Endodermal cell (in vitro differentiated cells): ENCODE data around the gene SNX2. TPM values are rescaled to one million over a fixed set of nuclear protein-coding genes. Genes with fewer than 3 reads are reported as not detected.

Experiments used
- DNase-seq: peaks from one replicate; pipeline ENCODE4 v3.0.0-alpha.2; 2017
- H3K27ac ChIP-seq: 2 replicates; pipeline ENCODE4 v1.5.1; 2013; ENCODE audit warnings: mild to moderate bottlenecking, low read depth, low read length, moderate library complexity
- H3K27me3 ChIP-seq: 2 replicates; pipeline ENCODE4 v1.6.1; 2013; ENCODE audit warnings: mild to moderate bottlenecking, low read length, moderate library complexity; ENCODE audit not compliant: insufficient read depth, control insufficient read depth, poor library complexity, severe bottlenecking
- H3K36me3 ChIP-seq: 2 replicates; pipeline ENCODE4 v1.7.0; 2013; ENCODE audit warnings: mild to moderate bottlenecking, low read length, moderate library complexity; ENCODE audit not compliant: control insufficient read depth, insufficient read depth
- H3K4me1 ChIP-seq: one replicate; pipeline ENCODE4 v1.7.0; 2013; ENCODE audit warnings: low read length; ENCODE audit not compliant: control insufficient read depth, insufficient read depth
- H3K4me3 ChIP-seq: 2 replicates; pipeline ENCODE4 v1.5.1; 2013; ENCODE audit warnings: mild to moderate bottlenecking, low read length, moderate library complexity
- H3K9ac ChIP-seq: 2 replicates; pipeline ENCODE4 v1.6.1; 2013; ENCODE audit warnings: mild to moderate bottlenecking, low read length, moderate library complexity; ENCODE audit not compliant: poor library complexity, severe bottlenecking; ENCODE audit errors: extremely low read depth
- H3K9me3 ChIP-seq: 2 replicates; pipeline ENCODE4 v1.6.1; 2013; ENCODE audit warnings: mild to moderate bottlenecking, low read length, moderate library complexity; ENCODE audit not compliant: control insufficient read depth
- H3K27ac Mint-ChIP-seq: 2 replicates; pipeline ENCODE4 v1.8.0; 2020; ENCODE audit warnings: mixed read lengths
- H3K27me3 Mint-ChIP-seq: 2 replicates; pipeline ENCODE4 v1.8.0; 2021; ENCODE audit warnings: mild to moderate bottlenecking, mixed read lengths; ENCODE audit not compliant: insufficient read depth
- H3K36me3 Mint-ChIP-seq: 2 replicates; pipeline ENCODE4 v1.8.0; 2020; ENCODE audit warnings: low read depth, mixed read lengths
- H3K4me1 Mint-ChIP-seq: 2 replicates; pipeline ENCODE4 v1.8.0; 2020; ENCODE audit warnings: mixed read lengths
- H3K4me3 Mint-ChIP-seq: 2 replicates; pipeline ENCODE4 v1.8.0; 2020; ENCODE audit warnings: mild to moderate bottlenecking, moderate library complexity, mixed read lengths
- H3K9me3 Mint-ChIP-seq: 2 replicates; pipeline ENCODE4 v1.8.0; 2020; ENCODE audit warnings: mild to moderate bottlenecking, mixed read lengths
- WGBS, 2 experiments: methylation state at CpG; one replicate each; pipeline versions ENCODE4 v1.1.5 to v1.1.7; 2013; ENCODE audit warnings: missing lambda C conversion rate in 2 of 2, mixed read lengths in 1 of 2; ENCODE audit not compliant: insufficient coverage in 1 of 2, insufficient read length in 1 of 2; 5-methylcytosine and 5-hydroxymethylcytosine counted together
- total RNA-seq, 2 donors: library from RNA; stranded (reverse); fragmentation: NEBNext Ultra II Directional in 1 of 2; extraction: Animal tissue kit (Norgen Biotek cat#: 25700) in 1 of 2; gene quantifications; 2 replicates in 1 of 2; 3 replicates in 1 of 2; pipeline ENCODE4 v1.2.1, GENCODE V29; 2021
- TF ChIP-seq, protein P1 (sequence below): fragments of 200-600 bp; sonication (generic); conservative IDR thresholded peaks from 2 replicates; pipeline ENCODE4 v1.5.0; 2021; ENCODE audit warnings: antibody characterized with exemption, mild to moderate bottlenecking

SNX2 gene
- total RNA-seq, 2 donors from 2014 or later, result 69.8 to 83.2 TPM

DNA sequence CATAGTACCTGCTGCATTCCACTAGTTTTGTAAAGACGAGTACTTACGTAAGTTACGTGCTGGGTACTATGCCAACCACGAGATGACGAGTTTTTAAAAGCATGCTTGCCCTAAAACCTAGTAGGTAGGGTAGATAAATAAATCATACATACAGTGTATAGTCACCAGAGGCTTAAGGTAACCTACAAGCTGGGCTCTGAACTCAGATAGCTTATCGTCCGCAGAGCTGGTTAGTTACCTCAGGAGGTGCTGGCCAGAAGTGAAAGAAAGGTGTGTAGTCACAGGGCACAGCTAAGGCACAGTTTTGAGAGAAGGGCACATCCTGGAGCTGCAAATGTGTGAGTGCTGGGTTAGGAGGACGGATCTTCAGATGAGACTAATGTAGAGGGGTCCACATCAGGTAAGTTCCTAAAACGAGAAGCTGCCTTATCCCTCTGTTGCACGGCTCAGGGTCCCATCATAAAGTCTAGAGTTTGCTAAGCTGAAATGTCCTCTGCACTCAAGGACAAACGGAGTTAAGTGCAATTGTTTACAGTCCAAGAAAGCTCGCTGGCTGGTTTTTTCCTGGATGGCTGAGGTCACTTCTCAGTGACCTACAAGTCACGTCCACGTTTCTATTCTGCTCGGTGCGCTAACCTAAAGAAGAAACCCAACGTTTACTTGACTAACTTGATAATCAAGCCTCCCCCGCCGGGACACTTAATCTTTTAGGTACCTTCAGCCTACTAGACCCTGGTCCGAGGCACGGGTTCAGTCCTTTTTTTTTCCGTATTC lies 69.4 kb downstream of the SNX2 start:
- Histone ChIP-seq H3K4me3 (peak overlapping the region; percentile 84), H3K27me3 (no peaks in the 10 kb centered on the region), H3K9me3 (no peaks in the 10 kb centered on the region), H3K9ac (peak overlapping the region; percentile 66), H3K36me3 (no peaks in the 10 kb centered on the region), H3K4me1 (peaks cover 12% of the 10 kb centered on the region), H3K27ac (no peak overlapping the region)
- Mint-ChIP-seq H3K4me1 (peaks cover 27% of the 10 kb centered on the region), H3K4me3 (peak overlapping the region; percentile 80), H3K9me3 (peaks cover 2% of the 10 kb centered on the region), H3K27ac (peak overlapping the region; percentile 82), H3K36me3 (peaks cover 2% of the 10 kb centered on the region), H3K27me3 (peaks cover 16% of the 10 kb centered on the region)
- peak; percentile 64 for DNase-seq
- WGBS, 2 experiments, result 78 to 84% methylated on average over 20 to 22 of the region's 22 CpGs
- TF ChIP-seq, protein P1, sequence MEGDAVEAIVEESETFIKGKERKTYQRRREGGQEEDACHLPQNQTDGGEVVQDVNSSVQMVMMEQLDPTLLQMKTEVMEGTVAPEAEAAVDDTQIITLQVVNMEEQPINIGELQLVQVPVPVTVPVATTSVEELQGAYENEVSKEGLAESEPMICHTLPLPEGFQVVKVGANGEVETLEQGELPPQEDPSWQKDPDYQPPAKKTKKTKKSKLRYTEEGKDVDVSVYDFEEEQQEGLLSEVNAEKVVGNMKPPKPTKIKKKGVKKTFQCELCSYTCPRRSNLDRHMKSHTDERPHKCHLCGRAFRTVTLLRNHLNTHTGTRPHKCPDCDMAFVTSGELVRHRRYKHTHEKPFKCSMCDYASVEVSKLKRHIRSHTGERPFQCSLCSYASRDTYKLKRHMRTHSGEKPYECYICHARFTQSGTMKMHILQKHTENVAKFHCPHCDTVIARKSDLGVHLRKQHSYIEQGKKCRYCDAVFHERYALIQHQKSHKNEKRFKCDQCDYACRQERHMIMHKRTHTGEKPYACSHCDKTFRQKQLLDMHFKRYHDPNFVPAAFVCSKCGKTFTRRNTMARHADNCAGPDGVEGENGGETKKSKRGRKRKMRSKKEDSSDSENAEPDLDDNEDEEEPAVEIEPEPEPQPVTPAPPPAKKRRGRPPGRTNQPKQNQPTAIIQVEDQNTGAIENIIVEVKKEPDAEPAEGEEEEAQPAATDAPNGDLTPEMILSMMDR, result no peak

- Mint-ChIP-seq H3K9me3 (peaks cover 2% of the 10 kb centered on the region), H3K36me3 (peaks cover 4% of the 10 kb centered on the region), H3K27me3 (peaks cover 16% of the 10 kb centered on the region), H3K4me1 (peaks cover 31% of the 10 kb centered on the region), H3K4me3 (peak overlapping the region; percentile 80), H3K27ac (peak overlapping the region; percentile 82)
- Histone ChIP-seq H3K27ac (peak overlapping the region; percentile 52), H3K9me3 (peaks cover 4% of the 10 kb centered on the region), H3K9ac (peak overlapping the region; percentile 66), H3K36me3 (no peaks in the 10 kb centered on the region), H3K4me3 (peak overlapping the region; percentile 84), H3K4me1 (peaks cover 12% of the 10 kb centered on the region), H3K27me3 (no peaks in the 10 kb centered on the region)
- WGBS, 2 experiments, result 19 to 30% methylated on average over 12 to 16 of the region's 16 CpGs
- TF ChIP-seq, protein P1, result no peak
- DNase-seq, result no peak
These were observed 70.0 kb downstream of the SNX2 start for GRCh38 chr5:122844910-122845228.

- TF ChIP-seq, protein P1, result no peak
- 0 to 2% methylated on average over 19 to 92 of the region's 92 CpGs for WGBS, 2 experiments
- peak within 1 kb of the TSS; percentile 87 for H3K4me3 ChIP-seq
- peaks cover 4% of the 10 kb centered on the region for H3K9me3 ChIP-seq
- Mint-ChIP-seq H3K4me3 (peak within 1 kb of the TSS; percentile 80), H3K4me1 (peaks cover 31% of the 10 kb centered on the region), H3K9me3 (no peaks in the 10 kb centered on the region), H3K36me3 (peaks cover 2% of the 10 kb centered on the region), H3K27ac (peak within 1 kb of the TSS; percentile 82), H3K27me3 (peaks cover 16% of the 10 kb centered on the region)
- no peaks in the 10 kb centered on the region for H3K36me3 ChIP-seq
- H3K27ac ChIP-seq, result peak within 1 kb of the TSS; percentile 88
- peak; percentile 90 for DNase-seq
- H3K27me3 ChIP-seq, result no peaks in the 10 kb centered on the region
- H3K4me1 ChIP-seq, result peaks cover 12% of the 10 kb centered on the region
- peak within 1 kb of the TSS; percentile 66 for H3K9ac ChIP-seq
These were observed 70.6 kb downstream of the SNX2 start, which contains the start of gene SNX24 for GRCh38 chr5:122845229-122846050. SNX24 (plus strand) TSS chr5:122845613; CDS start chr5:122845634, 21 bp downstream.
